GM18508 (cell line): ENCODE results near the gene C18orf63.

ENCODE experiments used
- ATAC-seq: cut with Tn5 transposase; IDR thresholded peaks from one replicate; pipeline ENCODE4 v1.9.1; 2021; ENCODE audit warnings: moderate number of reproducible peaks; ENCODE audit not compliant: insufficient read depth, unreplicated experiment

C18orf63 gene

GRCh38 chr18:74370115-74370514 is 54.5 kb downstream of the C18orf63 start:
- ATAC-seq = no peak

- no peak for ATAC-seq
Measured at GRCh38 chr18:74373428-74373827, 57.8 kb downstream of the C18orf63 start.

GRCh38 chr18:74375999-74376398 is 60.4 kb downstream of the C18orf63 start:
- ATAC-seq = no peak

GRCh38 chr18:74376523-74376922 is 60.9 kb downstream of the C18orf63 start:
- ATAC-seq = no peak

- no peak for ATAC-seq
Measured at GRCh38 chr18:74377776-74378175, 62.1 kb downstream of the C18orf63 start.

- ATAC-seq = no peak
Measured at GRCh38 chr18:74378179-74378682, 62.6 kb downstream of the C18orf63 start.

GRCh38 chr18:74380916-74381315 is 65.3 kb downstream of the C18orf63 start:
- no peak for ATAC-seq

- no peak for ATAC-seq
Measured at GRCh38 chr18:74381621-74382295, 66.1 kb downstream of the C18orf63 start.

- no peak for ATAC-seq
Measured at GRCh38 chr18:74382481-74383017, 66.9 kb downstream of the C18orf63 start.

GRCh38 chr18:74387383-74387782 is 71.7 kb downstream of the C18orf63 start:
- no peak for ATAC-seq

GRCh38 chr18:74388227-74388626 is 72.6 kb downstream of the C18orf63 start:
- no peak for ATAC-seq

- ATAC-seq = no peak
Measured at GRCh38 chr18:74389171-74389927, 73.7 kb downstream of the C18orf63 start.

- no peak for ATAC-seq
Measured at GRCh38 chr18:74389991-74390390, 74.4 kb downstream of the C18orf63 start.

- no peak for ATAC-seq
Measured at GRCh38 chr18:74390900-74391299, 75.3 kb downstream of the C18orf63 start.

GRCh38 chr18:74392323-74392722 is 76.7 kb downstream of the C18orf63 start:
- no peak for ATAC-seq

- ATAC-seq = no peak
Measured at GRCh38 chr18:74395006-74395405, 79.4 kb downstream of the C18orf63 start.

- ATAC-seq = no peak
Measured at GRCh38 chr18:74395648-74396154, 80.1 kb downstream of the C18orf63 start.

GRCh38 chr18:74396171-74397169 is 80.8 kb downstream of the C18orf63 start:
- no peak for ATAC-seq

- no peak for ATAC-seq
Measured at GRCh38 chr18:74397572-74397971, 81.9 kb downstream of the C18orf63 start.
